Gastrocnemius medialis (tissue), 4 donors: Measurements from ENCODE around the gene HOXD9. TPM values are rescaled to one million over a fixed set of nuclear protein-coding genes. Genes with fewer than 3 reads are reported as not detected.

Experiments used
- ATAC-seq, 2 donors: fragments of 150-250 bp; one replicate each; pipeline ENCODE4 v1.9.1; 2016
- DNase-seq, 2 donors: peaks; one replicate each; pipeline ENCODE4 v3.0.0-alpha.2; 2019
- H3K27ac ChIP-seq, 4 donors: fragments of 200-600 bp; sonication (generic); 1 replicate in 1 of 4; 2 replicates in 3 of 4; pipeline ENCODE4 v1.5.1; 2016 to 2018; ENCODE audit warnings: mild to moderate bottlenecking in 2 of 4, moderate library complexity in 1 of 4
- H3K27me3 ChIP-seq, 3 donors: fragments of 200-600 bp; sonication (generic) in 2 of 3; 1 replicate in 1 of 3; 2 replicates in 2 of 3; pipeline versions ENCODE4 v1.5.1 to v1.6.0; 2016 to 2019; ENCODE audit warnings: mild to moderate bottlenecking in 1 of 3, moderate library complexity in 1 of 3
- H3K36me3 ChIP-seq, 2 donors: fragments of 200-600 bp; sonication (generic) in 1 of 2; one replicate each; pipeline ENCODE4 v1.5.1; 2017 to 2018
- H3K4me1 ChIP-seq, 2 donors: fragments of 200-600 bp; sonication (generic) in 1 of 2; one replicate each; pipeline ENCODE4 v1.5.1; 2016 to 2017; ENCODE audit warnings: mild to moderate bottlenecking in 2 of 2
- H3K4me3 ChIP-seq, 4 donors: fragments of 200-600 bp; sonication (generic) in 3 of 4; 1 replicate in 1 of 4; 2 replicates in 3 of 4; pipeline ENCODE4 v1.5.1; 2016 to 2019; ENCODE audit warnings: mild to moderate bottlenecking in 2 of 4
- H3K9me3 ChIP-seq, 3 donors: fragments of 200-600 bp; sonication (generic) in 2 of 3; 1 replicate in 1 of 3; 2 replicates in 2 of 3; pipeline ENCODE4 v1.5.1; 2016 to 2019
- CTCF ChIP-seq, 5 experiments: fragments of 450-650 bp in 3 of 5; fragments of 200-600 bp in 2 of 5; sonication (generic) in 2 of 5; IDR thresholded peaks in 4 of 5; conservative IDR thresholded peaks in 1 of 5; 1 replicate in 4 of 5; 2 replicates in 1 of 5; pipeline ENCODE4 v1.5.1; 2016 to 2019; ENCODE audit warnings: antibody characterized with exemption in 5 of 5, mild to moderate bottlenecking in 3 of 5, moderate library complexity in 3 of 5
- POLR2A ChIP-seq, 2 donors: fragments of 450-650 bp; IDR thresholded peaks; one replicate each; pipeline ENCODE4 v1.6.1; 2017; ENCODE audit warnings: antibody characterized with exemption in 2 of 2, mild to moderate bottlenecking in 2 of 2, moderate library complexity in 2 of 2
- in situ Hi-C, 4 donors: fragments of 200-750 bp; cut with MboI; loops; one replicate each; pipeline versions ENCODE4 v1.15.0 to v1.8.0; 2017; ENCODE audit warnings: low sequenced_read_pairs in 4 of 4
- intact Hi-C: fragments of 100-400 bp; cut with DNase I; formaldehyde crosslinking; loops from one replicate; pipeline ENCODE4 v1.15.1; 2023; ENCODE audit warnings: low total_unique reads
- total RNA-seq, 4 donors: library from RNA; depleted of rRNA; stranded (reverse); fragments of >200 nt; gene quantifications; one replicate each; pipeline versions ENCODE4 v1.1.0 to v1.2.3, GENCODE V29; 2016

The HOXD9 gene
- total RNA-seq, 4 donors from 2014 or later: 0.33 to 1.8 (median 0.78) TPM

GRCh38 chr2:176085120-176085788 lies 37.3 kb upstream of the HOXD9 start:
- Histone ChIP-seq H3K4me1 (peaks cover 7 to 19% of the 10 kb centered on the region in 2 donors), H3K27ac (no peak overlapping the region), H3K36me3 (no peaks in the 10 kb centered on the region), H3K9me3 (no peaks in the 10 kb centered on the region), H3K27me3 (peaks cover 96 to 99% (median 98%) of the 10 kb centered on the region in 3 donors), H3K4me3 (peak overlapping the region in 1 of 4 donors; percentile 28)
- in situ Hi-C loops: loop anchor here in 2 of 4 donors (25.0 kb wide), 1 partner anchor 723 kb away; no protein-coding TSS in a partner anchor
- TF ChIP-seq CTCF (IDR thresholded peaks at IDR 0.05 in 4 of 5, conservative IDR thresholded peaks at IDR 0.05 in 1 of 5): no peak
- TF ChIP-seq POLR2A (IDR thresholded peaks at IDR 0.05): no peak
- intact Hi-C loops: no loop called here
- ATAC-seq (no peak), DNase-seq (no peak)

GRCh38 chr2:176085861-176086771 lies 36.4 kb upstream of the HOXD9 start:
- no peak for ATAC-seq
- TF ChIP-seq POLR2A (IDR thresholded peaks at IDR 0.05) (no peak), CTCF (IDR thresholded peaks at IDR 0.05 in 4 of 5, conservative IDR thresholded peaks at IDR 0.05 in 1 of 5) (peak in 4 of 5 experiments; percentile 29 to 54 (median 46))
- in situ Hi-C loops (loop anchor here in 2 of 4 donors (25.0 kb wide), 1 partner anchor 724 kb away; no protein-coding TSS in a partner anchor), intact Hi-C loops (loop anchor here (1.0 kb wide), 1 partner anchor 396 kb away; no protein-coding TSS in a partner anchor)
- no peak for DNase-seq
- H3K27ac ChIP-seq: no peak overlapping the region
- no peaks in the 10 kb centered on the region for H3K36me3 ChIP-seq
- H3K4me3 ChIP-seq: peak overlapping the region in 3 of 4 donors; percentile 13 to 31 (median 28)
- no peaks in the 10 kb centered on the region for H3K9me3 ChIP-seq
- peaks cover 3 to 19% of the 10 kb centered on the region in 2 donors for H3K4me1 ChIP-seq
- peaks cover 97 to 100% (median 97%) of the 10 kb centered on the region in 3 donors for H3K27me3 ChIP-seq

GRCh38 chr2:176087330-176088047 lies 35.0 kb upstream of the HOXD9 start:
- intact Hi-C loops: no loop called here
- TF ChIP-seq POLR2A (IDR thresholded peaks at IDR 0.05) (no peak), CTCF (IDR thresholded peaks at IDR 0.05 in 4 of 5, conservative IDR thresholded peaks at IDR 0.05 in 1 of 5) (no peak)
- H3K4me1 ChIP-seq: peaks cover 3 to 19% of the 10 kb centered on the region in 2 donors
- ATAC-seq (no peak), DNase-seq (no peak)
- H3K4me3 ChIP-seq: no peak overlapping the region
- no peaks in the 10 kb centered on the region for H3K36me3 ChIP-seq
- no peak overlapping the region for H3K27ac ChIP-seq
- H3K9me3 ChIP-seq: no peaks in the 10 kb centered on the region
- peaks cover 97 to 98% (median 97%) of the 10 kb centered on the region in 3 donors for H3K27me3 ChIP-seq
- in situ Hi-C loops: loop anchor here in 2 of 4 donors (25.0 kb wide), 1 partner anchor 725 kb away; no protein-coding TSS in a partner anchor
